PC-9 (cell line): Measurements from ENCODE around the gene FIG4. TPM values are rescaled to one million over a fixed set of nuclear protein-coding genes. Genes with fewer than 3 reads are reported as not detected.

Experiments
- BruUV-seq: library from RNA; stranded (reverse); fragments of 400-500 nt; replicated peaks from 2 replicates; lab custom pipeline; 2021; lab: Mats Ljungman, UMichigan
- CTCF ChIA-PET: fragments of 300-600 bp; sonication (Branson Sonifier 250); formaldehyde crosslinking; loops from one replicate; lab custom pipeline; 2022; ENCODE audit warnings: antibody characterized with exemption; lab: Charles Lee
- POLR2A ChIA-PET: fragments of 300-600 bp; sonication (Branson Sonifier 250); formaldehyde crosslinking; loops from one replicate; lab custom pipeline; 2022; ENCODE audit warnings: antibody characterized with exemption; ENCODE audit not compliant: unreplicated experiment; lab: Charles Lee
- DNase-seq, 2 experiments: peaks; one replicate each; pipeline versions ENCODE4 v3.0.0 to v3.0.0-alpha.2; 2015 to 2022; ENCODE audit warnings: mixed read lengths in 1 of 2
- H2AFZ ChIP-seq: fragments of 200-600 bp; sonication (generic); 2 replicates; pipeline ENCODE4 v1.8.1; 2017; ENCODE audit warnings: antibody characterized with exemption
- H3F3A ChIP-seq: fragments of 200-600 bp; sonication (generic); 2 replicates; pipeline ENCODE4 v1.8.1; 2017; ENCODE audit warnings: antibody characterized with exemption, mild to moderate bottlenecking, low read depth; ENCODE audit not compliant: insufficient read depth
- H3K27ac ChIP-seq: fragments of 200-600 bp; sonication (generic); 2 replicates; pipeline ENCODE4 v1.6.1; 2016; ENCODE audit warnings: mixed run types
- H3K27me3 ChIP-seq: fragments of 200-600 bp; sonication (generic); 2 replicates; pipeline ENCODE4 v1.6.1; 2016; ENCODE audit warnings: low read depth, mixed run types; ENCODE audit not compliant: insufficient read depth
- H3K36me3 ChIP-seq: fragments of 200-600 bp; sonication (generic); 2 replicates; pipeline ENCODE4 v1.6.1; 2016; ENCODE audit warnings: low read depth, mixed run types
- H3K4me1 ChIP-seq: fragments of 200-600 bp; sonication (generic); replicated peaks from 2 replicates; pipeline ENCODE4 v1.6.1; 2016; ENCODE audit warnings: mixed run types; ENCODE audit not compliant: insufficient read depth
- H3K4me2 ChIP-seq: fragments of 200-600 bp; sonication (generic); 2 replicates; pipeline ENCODE4 v1.6.1; 2017; ENCODE audit warnings: mixed run types
- H3K4me3 ChIP-seq: fragments of 200-600 bp; sonication (generic); 2 replicates; pipeline ENCODE4 v1.6.1; 2016; ENCODE audit warnings: mixed run types
- H3K79me2 ChIP-seq: fragments of 200-600 bp; sonication (generic); 2 replicates; pipeline ENCODE4 v1.6.1; 2017; ENCODE audit warnings: low read depth, mixed run types
- H3K9me2 ChIP-seq: fragments of 200-600 bp; sonication (generic); 2 replicates; pipeline ENCODE4 v1.8.1; 2017; ENCODE audit warnings: mild to moderate bottlenecking; ENCODE audit not compliant: insufficient read depth
- H3K9me3 ChIP-seq: fragments of 200-600 bp; sonication (generic); 2 replicates; pipeline ENCODE4 v1.8.1; 2016; ENCODE audit warnings: low read depth; ENCODE audit not compliant: insufficient read depth
- H4K20me1 ChIP-seq: fragments of 200-600 bp; sonication (generic); 2 replicates; pipeline ENCODE4 v1.8.1; 2017; ENCODE audit not compliant: insufficient read depth
- EZH2 ChIP-seq: fragments of 200-600 bp; sonication (generic); IDR thresholded peaks from 2 replicates; pipeline ENCODE4 v1.8.0; 2017; ENCODE audit warnings: antibody characterized with exemption, low read depth
- intact Hi-C: fragments of 100-400 bp; cut with micrococcal nuclease; formaldehyde crosslinking; loops from one replicate; pipeline ENCODE4 v1.10.0; 2022; ENCODE audit not compliant: unreplicated experiment
- total RNA-seq: library from RNA; stranded (reverse); gene quantifications from 2 replicates; pipeline ENCODE4 v1.2.3, GENCODE V29; 2021
- TF ChIP-seq, protein P1 (sequence below): fragments of 200-600 bp; sonication (generic); conservative IDR thresholded peaks from 2 replicates; pipeline ENCODE4 v1.6.1; 2017; ENCODE audit warnings: mixed run types, antibody characterized with exemption, mild to moderate bottlenecking, moderate library complexity

The FIG4 gene
- total RNA-seq, 1 experiment from 2014 or later = 16.5 TPM

- POLR2A ChIA-PET = no interaction called here
- no TSS peak for BruUV-seq
- no peak for DNase-seq
- no peaks in the 10 kb centered on the region for H3K9me2 ChIP-seq
- H3K9me3 ChIP-seq = no peaks in the 10 kb centered on the region
- H3K4me1 ChIP-seq = peaks cover 40% of the 10 kb centered on the region
- peak overlapping the region; percentile 41 for H3K27ac ChIP-seq
- CTCF ChIA-PET = no interaction called here
- TF ChIP-seq, protein P1, sequence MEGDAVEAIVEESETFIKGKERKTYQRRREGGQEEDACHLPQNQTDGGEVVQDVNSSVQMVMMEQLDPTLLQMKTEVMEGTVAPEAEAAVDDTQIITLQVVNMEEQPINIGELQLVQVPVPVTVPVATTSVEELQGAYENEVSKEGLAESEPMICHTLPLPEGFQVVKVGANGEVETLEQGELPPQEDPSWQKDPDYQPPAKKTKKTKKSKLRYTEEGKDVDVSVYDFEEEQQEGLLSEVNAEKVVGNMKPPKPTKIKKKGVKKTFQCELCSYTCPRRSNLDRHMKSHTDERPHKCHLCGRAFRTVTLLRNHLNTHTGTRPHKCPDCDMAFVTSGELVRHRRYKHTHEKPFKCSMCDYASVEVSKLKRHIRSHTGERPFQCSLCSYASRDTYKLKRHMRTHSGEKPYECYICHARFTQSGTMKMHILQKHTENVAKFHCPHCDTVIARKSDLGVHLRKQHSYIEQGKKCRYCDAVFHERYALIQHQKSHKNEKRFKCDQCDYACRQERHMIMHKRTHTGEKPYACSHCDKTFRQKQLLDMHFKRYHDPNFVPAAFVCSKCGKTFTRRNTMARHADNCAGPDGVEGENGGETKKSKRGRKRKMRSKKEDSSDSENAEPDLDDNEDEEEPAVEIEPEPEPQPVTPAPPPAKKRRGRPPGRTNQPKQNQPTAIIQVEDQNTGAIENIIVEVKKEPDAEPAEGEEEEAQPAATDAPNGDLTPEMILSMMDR = no peak
- TF ChIP-seq EZH2 = no peak
- peaks cover 16% of the 10 kb centered on the region; the same call in 1 of the 2 replicates for H3F3A ChIP-seq
- no peaks in the 10 kb centered on the region for H3K36me3 ChIP-seq
- no peaks in the 10 kb centered on the region for H3K79me2 ChIP-seq
- intact Hi-C loops = no loop called here
- H2AFZ ChIP-seq = no peak overlapping the region
- H3K4me2 ChIP-seq = peak overlapping the region; percentile 58
- no peak overlapping the region for H3K4me3 ChIP-seq
- no peaks in the 10 kb centered on the region for H4K20me1 ChIP-seq
- H3K27me3 ChIP-seq = no peaks in the 10 kb centered on the region
Observed at GRCh38 chr6:109799129-109799528, 108.0 kb downstream of the FIG4 start.

DNA sequence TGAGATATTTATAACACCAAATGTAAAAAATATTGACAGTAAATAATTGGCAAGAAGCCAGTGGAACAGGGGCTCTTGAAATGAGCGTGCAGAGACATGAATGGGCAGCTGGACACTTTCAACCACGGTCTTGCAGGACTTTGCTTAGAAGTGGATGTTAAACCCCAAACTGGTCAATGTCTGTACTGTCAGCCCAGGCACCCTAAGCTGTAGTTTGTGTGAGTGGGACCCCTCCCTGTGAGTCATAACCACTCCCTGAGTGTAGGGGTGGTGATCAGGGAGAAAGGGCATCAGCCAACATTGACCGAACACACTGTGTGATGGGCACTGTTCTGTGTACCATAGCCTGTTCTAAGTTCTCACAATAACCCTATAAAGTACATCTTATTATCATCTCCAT is 108.6 kb downstream of the FIG4 start:
- intact Hi-C loops = no loop called here
- ChIA-PET POLR2A (no interaction called here), CTCF (no interaction called here)
- H3K4me1 ChIP-seq = peaks cover 34% of the 10 kb centered on the region
- BruUV-seq = no TSS peak
- no peaks in the 10 kb centered on the region for H3K36me3 ChIP-seq
- peak; percentile 33 to 59 for DNase-seq
- H2AFZ ChIP-seq = no peak overlapping the region
- H3K27ac ChIP-seq = peak overlapping the region; percentile 41
- TF ChIP-seq, protein P1 = no peak
- no peak for TF ChIP-seq EZH2
- peak overlapping the region; percentile 58 for H3K4me2 ChIP-seq
- no peak overlapping the region for H3K4me3 ChIP-seq
- no peaks in the 10 kb centered on the region for H4K20me1 ChIP-seq
- H3K27me3 ChIP-seq = no peaks in the 10 kb centered on the region
- peaks cover 11% of the 10 kb centered on the region; the same call in 1 of the 2 replicates for H3F3A ChIP-seq
- H3K9me2 ChIP-seq = no peaks in the 10 kb centered on the region
- no peaks in the 10 kb centered on the region for H3K79me2 ChIP-seq
- H3K9me3 ChIP-seq = no peaks in the 10 kb centered on the region

- Histone ChIP-seq H3K4me3 (no peak overlapping the region), H3F3A (0 out of 2 replicates have a peak, but pooled peaks cover 2% of the 10 kb centered on the region), H2AFZ (no peak overlapping the region), H3K4me2 (peak overlapping the region; percentile 58; the same call in 1 of the 2 replicates), H4K20me1 (no peaks in the 10 kb centered on the region), H3K79me2 (no peaks in the 10 kb centered on the region), H3K27me3 (no peaks in the 10 kb centered on the region), H3K36me3 (no peaks in the 10 kb centered on the region), H3K4me1 (peaks cover 28% of the 10 kb centered on the region), H3K27ac (peak overlapping the region; percentile 41; the same call in 1 of the 2 replicates), H3K9me2 (no peaks in the 10 kb centered on the region), H3K9me3 (no peaks in the 10 kb centered on the region)
- intact Hi-C loops = no loop called here
- POLR2A ChIA-PET = no interaction called here
- CTCF ChIA-PET = no interaction called here
- peak; percentile 18 to 75 for DNase-seq
- no TSS peak for BruUV-seq
- TF ChIP-seq EZH2 = no peak
- TF ChIP-seq, protein P1 = no peak
Observed at GRCh38 chr6:109800771-109801170, 109.7 kb downstream of the FIG4 start.
